GM12874 (cell line): ENCODE data around the gene VEPH1.

Experiments used
- TF ChIP-seq, protein P1 (sequence below): IDR thresholded peaks from 2 replicates; pipeline ENCODE4 v1.5.1; 2011; ENCODE audit warnings: low read depth, mild to moderate bottlenecking, control low read depth, low read length, moderate library complexity; ENCODE audit not compliant: insufficient read depth

The VEPH1 gene

GRCh38 chr3:157251685-157252084, 251.5 kb downstream of the VEPH1 start:
- TF ChIP-seq, protein P1, sequence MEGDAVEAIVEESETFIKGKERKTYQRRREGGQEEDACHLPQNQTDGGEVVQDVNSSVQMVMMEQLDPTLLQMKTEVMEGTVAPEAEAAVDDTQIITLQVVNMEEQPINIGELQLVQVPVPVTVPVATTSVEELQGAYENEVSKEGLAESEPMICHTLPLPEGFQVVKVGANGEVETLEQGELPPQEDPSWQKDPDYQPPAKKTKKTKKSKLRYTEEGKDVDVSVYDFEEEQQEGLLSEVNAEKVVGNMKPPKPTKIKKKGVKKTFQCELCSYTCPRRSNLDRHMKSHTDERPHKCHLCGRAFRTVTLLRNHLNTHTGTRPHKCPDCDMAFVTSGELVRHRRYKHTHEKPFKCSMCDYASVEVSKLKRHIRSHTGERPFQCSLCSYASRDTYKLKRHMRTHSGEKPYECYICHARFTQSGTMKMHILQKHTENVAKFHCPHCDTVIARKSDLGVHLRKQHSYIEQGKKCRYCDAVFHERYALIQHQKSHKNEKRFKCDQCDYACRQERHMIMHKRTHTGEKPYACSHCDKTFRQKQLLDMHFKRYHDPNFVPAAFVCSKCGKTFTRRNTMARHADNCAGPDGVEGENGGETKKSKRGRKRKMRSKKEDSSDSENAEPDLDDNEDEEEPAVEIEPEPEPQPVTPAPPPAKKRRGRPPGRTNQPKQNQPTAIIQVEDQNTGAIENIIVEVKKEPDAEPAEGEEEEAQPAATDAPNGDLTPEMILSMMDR: no peak

DNA sequence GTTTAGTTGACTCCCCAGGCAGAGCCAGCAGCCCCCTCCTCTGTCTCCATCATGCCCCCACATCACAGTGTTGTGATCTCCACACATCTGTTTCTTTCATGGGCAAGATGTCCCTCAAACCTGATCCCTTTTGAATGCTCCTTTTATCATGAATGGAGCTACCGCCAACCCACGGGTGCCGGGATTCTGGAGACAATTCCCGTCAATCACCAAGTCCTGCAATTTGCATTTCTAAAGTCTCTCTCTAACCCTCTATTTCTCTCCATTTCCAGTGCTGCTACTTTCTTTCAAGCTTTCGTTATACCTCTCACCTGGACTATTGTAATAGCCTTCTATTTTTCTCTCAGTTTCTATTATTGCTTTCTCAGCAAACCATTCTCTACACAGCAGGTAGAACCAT, 253.6 kb downstream of the VEPH1 start:
- TF ChIP-seq, protein P1: no peak

DNA sequence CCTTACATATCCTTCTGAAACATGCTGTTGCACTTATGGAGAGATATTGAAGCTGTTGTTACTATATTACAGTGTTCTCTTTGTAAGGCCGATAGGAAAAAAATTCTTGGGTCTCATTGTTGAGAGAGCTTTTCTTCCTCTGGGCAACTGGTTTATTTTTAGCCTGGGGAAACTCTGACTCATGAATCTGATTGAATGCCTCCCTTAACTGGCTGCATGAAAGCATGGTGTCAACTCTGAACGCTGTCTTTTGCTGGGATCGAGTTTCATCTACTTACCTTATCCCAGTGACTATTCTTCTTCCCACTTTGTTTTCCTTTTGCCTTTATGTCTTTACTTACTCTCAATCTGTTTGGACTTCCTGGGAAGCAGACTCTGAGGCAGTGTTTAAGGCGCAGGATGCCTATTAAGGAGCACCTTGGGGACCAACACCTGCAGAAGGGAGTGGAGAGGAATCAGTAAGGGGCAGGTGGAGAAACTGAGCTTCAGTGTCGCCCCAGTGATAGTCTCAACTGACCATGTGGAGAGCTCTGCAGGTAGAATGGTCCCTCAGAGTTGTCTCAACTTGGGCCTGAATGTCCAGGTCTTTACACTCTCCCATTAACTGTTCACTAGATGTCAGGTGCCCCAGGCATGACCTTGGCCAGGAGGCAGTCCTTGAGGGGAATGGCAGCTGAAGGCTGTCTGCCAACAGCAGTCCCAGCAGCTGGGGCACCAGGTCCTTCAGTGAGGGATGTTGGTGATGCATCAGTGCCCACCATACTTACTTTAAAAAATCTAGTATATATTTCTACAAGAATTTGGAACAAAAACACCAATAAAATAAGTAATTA, 254.4 kb downstream of the VEPH1 start:
- TF ChIP-seq, protein P1: no peak

- TF ChIP-seq, protein P1: no peak
Measured at GRCh38 chr3:157247391-157247790, 255.8 kb downstream of the VEPH1 start.

DNA sequence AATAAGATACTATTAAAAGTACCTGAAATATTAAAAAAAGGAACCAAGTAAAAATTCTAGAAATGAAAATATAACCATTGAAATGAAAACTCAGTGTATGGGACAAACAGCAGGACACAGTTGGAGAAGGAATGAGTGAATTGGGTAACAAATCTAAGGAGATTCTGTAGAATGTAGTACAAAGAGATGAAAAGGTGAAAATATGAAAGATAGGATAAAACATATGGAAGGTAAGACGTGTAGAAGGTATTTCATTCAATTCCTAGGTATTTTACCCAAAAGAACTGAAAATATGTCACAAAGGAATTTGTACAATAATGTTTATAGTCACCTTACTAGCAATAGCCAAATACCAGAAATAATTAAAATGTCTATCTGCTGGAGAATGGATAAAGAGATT, 260.4 kb downstream of the VEPH1 start:
- TF ChIP-seq, protein P1: no peak

DNA sequence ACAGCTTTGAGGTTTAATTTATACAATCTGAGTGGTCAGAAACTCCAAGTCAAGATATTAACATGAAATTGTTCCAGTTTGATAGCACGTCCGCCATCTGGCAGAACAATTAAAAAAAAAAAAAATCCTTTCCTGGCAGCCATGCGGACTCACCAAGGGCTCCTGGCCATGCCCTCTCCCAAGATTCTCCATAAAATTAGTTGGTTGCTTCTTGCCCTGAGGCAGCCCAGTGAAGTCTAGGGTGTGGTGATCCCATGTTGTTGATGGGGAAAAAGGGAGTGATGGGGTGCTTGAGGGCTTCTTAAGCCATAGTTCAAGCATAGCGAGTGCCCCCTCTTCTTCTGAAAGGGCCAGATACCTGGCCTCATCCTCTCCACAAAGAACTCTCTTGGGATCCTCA, 261.6 kb downstream of the VEPH1 start:
- TF ChIP-seq, protein P1: no peak

DNA sequence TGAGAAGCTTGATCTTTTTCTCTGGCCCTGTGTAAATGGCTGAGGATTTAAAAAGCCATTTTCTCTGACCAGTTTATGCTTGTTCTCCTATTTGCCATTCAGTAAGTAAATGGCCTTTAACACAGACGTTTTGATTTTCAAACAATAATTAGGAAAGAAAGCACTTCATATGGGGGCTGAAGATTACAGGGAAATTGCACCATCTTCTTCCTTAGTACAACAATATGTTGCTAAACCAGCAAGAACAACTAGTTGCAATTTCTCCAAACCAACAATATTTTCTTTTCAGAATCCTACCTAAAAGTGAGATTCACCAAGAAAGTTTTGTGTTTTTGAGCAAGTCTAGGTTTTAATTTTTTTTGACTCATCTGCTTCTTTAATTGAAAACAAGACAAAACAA, 262.8 kb downstream of the VEPH1 start:
- TF ChIP-seq, protein P1: no peak
